Measurements from ENCODE around the gene SERPINB6.

DNA sequence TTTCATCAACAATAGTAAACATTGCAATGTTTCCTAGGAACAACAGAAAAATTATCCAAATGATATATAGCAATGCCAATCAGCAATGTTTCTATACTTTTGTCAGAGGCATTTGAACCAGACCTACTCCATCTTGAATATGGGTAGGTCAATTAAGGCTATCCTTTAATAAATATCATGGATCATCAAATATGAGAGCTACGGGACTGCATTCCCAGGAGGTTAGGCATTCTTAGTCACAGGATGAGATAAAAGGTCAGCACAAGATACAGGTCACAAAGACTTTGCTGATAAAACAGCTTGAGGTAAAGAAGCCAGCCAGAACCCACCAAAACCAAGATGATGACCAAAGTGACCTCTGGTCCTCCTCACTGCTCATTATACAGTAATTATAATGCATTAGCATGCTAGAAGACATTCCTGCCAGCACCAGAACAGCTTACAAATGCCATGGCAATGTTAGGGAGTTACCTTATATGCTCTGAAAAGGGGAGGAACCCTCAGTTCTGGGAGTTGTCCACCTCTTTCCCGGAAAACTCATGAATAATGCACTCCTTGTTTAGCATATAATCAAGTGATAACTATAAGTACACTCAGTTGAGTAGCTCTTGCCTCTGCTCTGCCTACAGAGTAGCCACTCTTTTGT is 8.6 kb upstream of the SERPINB6 start:
- TF ChIP-seq, protein P1, sequence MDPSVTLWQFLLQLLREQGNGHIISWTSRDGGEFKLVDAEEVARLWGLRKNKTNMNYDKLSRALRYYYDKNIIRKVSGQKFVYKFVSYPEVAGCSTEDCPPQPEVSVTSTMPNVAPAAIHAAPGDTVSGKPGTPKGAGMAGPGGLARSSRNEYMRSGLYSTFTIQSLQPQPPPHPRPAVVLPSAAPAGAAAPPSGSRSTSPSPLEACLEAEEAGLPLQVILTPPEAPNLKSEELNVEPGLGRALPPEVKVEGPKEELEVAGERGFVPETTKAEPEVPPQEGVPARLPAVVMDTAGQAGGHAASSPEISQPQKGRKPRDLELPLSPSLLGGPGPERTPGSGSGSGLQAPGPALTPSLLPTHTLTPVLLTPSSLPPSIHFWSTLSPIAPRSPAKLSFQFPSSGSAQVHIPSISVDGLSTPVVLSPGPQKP (IDR thresholded peaks at IDR 0.05; ENCODE audit: borderline replicate concordance, low read depth, low read length) = no peak
- TF ChIP-seq, protein P2, sequence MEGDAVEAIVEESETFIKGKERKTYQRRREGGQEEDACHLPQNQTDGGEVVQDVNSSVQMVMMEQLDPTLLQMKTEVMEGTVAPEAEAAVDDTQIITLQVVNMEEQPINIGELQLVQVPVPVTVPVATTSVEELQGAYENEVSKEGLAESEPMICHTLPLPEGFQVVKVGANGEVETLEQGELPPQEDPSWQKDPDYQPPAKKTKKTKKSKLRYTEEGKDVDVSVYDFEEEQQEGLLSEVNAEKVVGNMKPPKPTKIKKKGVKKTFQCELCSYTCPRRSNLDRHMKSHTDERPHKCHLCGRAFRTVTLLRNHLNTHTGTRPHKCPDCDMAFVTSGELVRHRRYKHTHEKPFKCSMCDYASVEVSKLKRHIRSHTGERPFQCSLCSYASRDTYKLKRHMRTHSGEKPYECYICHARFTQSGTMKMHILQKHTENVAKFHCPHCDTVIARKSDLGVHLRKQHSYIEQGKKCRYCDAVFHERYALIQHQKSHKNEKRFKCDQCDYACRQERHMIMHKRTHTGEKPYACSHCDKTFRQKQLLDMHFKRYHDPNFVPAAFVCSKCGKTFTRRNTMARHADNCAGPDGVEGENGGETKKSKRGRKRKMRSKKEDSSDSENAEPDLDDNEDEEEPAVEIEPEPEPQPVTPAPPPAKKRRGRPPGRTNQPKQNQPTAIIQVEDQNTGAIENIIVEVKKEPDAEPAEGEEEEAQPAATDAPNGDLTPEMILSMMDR (conservative IDR thresholded peaks at IDR 0.05; ENCODE audit: low read depth, low read length) = no peak
- TF ChIP-seq RAD21 (IDR thresholded peaks at IDR 0.05; ENCODE audit: low read length) (no peak), POLR2A (IDR thresholded peaks at IDR 0.05; ENCODE audit: low read depth, low read length) (no peak)
